ENCODE results near the gene FBRSL1.
"Not testable (repeated sequence)": the region's sequence is repeated elsewhere in the genome, so short reads cannot be mapped to it uniquely, and the experiment has no call there.

FBRSL1 gene

GRCh38 chr12:132489602-132490266 lies at the start of gene FBRSL1:
FBRSL1 (plus strand) TSS chr12:132490151.
- peak; percentile 93 for DNase-seq (ENCODE audit: low spot score)

- DNase-seq (ENCODE audit: low spot score): not testable (repeated sequence)
Observed at GRCh38 chr12:132440420-132440819, 49.5 kb upstream of the FBRSL1 start.

GRCh38 chr12:132441871-132442863 lies 47.8 kb upstream of the FBRSL1 start:
- DNase-seq (ENCODE audit: low spot score): no peak

- no peak for DNase-seq (ENCODE audit: low spot score)
Observed at GRCh38 chr12:132443091-132443490, 46.9 kb upstream of the FBRSL1 start.

- no peak for DNase-seq (ENCODE audit: low spot score)
Observed at GRCh38 chr12:132444283-132444682, 45.7 kb upstream of the FBRSL1 start.

GRCh38 chr12:132444957-132445883 lies 44.7 kb upstream of the FBRSL1 start:
- peak; percentile 42 for DNase-seq (ENCODE audit: low spot score)

GRCh38 chr12:132445884-132446632 lies 43.9 kb upstream of the FBRSL1 start:
- peak; percentile 33 for DNase-seq (ENCODE audit: low spot score)

GRCh38 chr12:132446633-132447326 lies 43.2 kb upstream of the FBRSL1 start:
- DNase-seq (ENCODE audit: low spot score): no peak

GRCh38 chr12:132447327-132447720 lies 42.6 kb upstream of the FBRSL1 start:
- no peak for DNase-seq (ENCODE audit: low spot score)

GRCh38 chr12:132447731-132448462 lies 42.1 kb upstream of the FBRSL1 start:
- DNase-seq (ENCODE audit: low spot score): no peak

GRCh38 chr12:132448463-132448820 lies 41.5 kb upstream of the FBRSL1 start:
- no peak for DNase-seq (ENCODE audit: low spot score)

- DNase-seq (ENCODE audit: low spot score): no peak
Observed at GRCh38 chr12:132449565-132450417, 40.2 kb upstream of the FBRSL1 start.

GRCh38 chr12:132450418-132451171 lies 39.4 kb upstream of the FBRSL1 start:
- DNase-seq (ENCODE audit: low spot score): no peak

- no peak for DNase-seq (ENCODE audit: low spot score)
Observed at GRCh38 chr12:132451172-132451835, 38.6 kb upstream of the FBRSL1 start.

- DNase-seq (ENCODE audit: low spot score): no peak
Observed at GRCh38 chr12:132451836-132452195, 38.1 kb upstream of the FBRSL1 start.

- no peak for DNase-seq (ENCODE audit: low spot score)
Observed at GRCh38 chr12:132452596-132453350, 37.2 kb upstream of the FBRSL1 start.

Measured in Ammon's horn (tissue), 1 donor.